Naive B cell (primary cell): ENCODE measurements around the gene DPYD. TPM values are rescaled to one million over a fixed set of nuclear protein-coding genes. Genes with fewer than 3 reads are reported as not detected.

Experiments used
- ATAC-seq, 2 donors: fragments of 150-1000 bp; cut with Tn5 transposase; 2 replicates each; pipeline ENCODE4 v1.10.0; 2021; ENCODE audit warnings: low read depth in 2 of 2, mild to moderate bottlenecking in 2 of 2, moderate library complexity in 2 of 2
- DNase-seq: peaks from one replicate; pipeline ENCODE4 v3.0.0; 2022
- H3K27ac Mint-ChIP-seq, 6 donors: one replicate each; pipeline ENCODE4 v1.8.0; 2020 to 2022; ENCODE audit warnings: mild to moderate bottlenecking in 6 of 6, mixed read lengths in 6 of 6, moderate library complexity in 5 of 6, inconsistent platforms in 2 of 6
- H3K27me3 Mint-ChIP-seq, 3 donors: one replicate each; pipeline ENCODE4 v1.8.0; 2021 to 2022; ENCODE audit warnings: mixed read lengths in 3 of 3, mild to moderate bottlenecking in 1 of 3
- H3K36me3 Mint-ChIP-seq, 2 donors: one replicate each; pipeline ENCODE4 v1.8.0; 2020 to 2022; ENCODE audit warnings: mixed read lengths in 2 of 2, inconsistent platforms in 1 of 2, mild to moderate bottlenecking in 1 of 2
- H3K4me1 Mint-ChIP-seq, 3 donors: one replicate each; pipeline ENCODE4 v1.8.0; 2020 to 2022; ENCODE audit warnings: mixed read lengths in 3 of 3, inconsistent platforms in 1 of 3, mild to moderate bottlenecking in 1 of 3, moderate library complexity in 1 of 3
- H3K4me3 Mint-ChIP-seq, 8 donors: one replicate each; pipeline ENCODE4 v1.8.0; 2020 to 2022; ENCODE audit warnings: mild to moderate bottlenecking in 8 of 8, mixed read lengths in 8 of 8, moderate library complexity in 8 of 8, inconsistent platforms in 2 of 8
- H3K9me3 Mint-ChIP-seq, 7 donors: one replicate each; pipeline ENCODE4 v1.8.0; 2020 to 2022; ENCODE audit warnings: mixed read lengths in 7 of 7, mild to moderate bottlenecking in 5 of 7, inconsistent platforms in 2 of 7, moderate library complexity in 1 of 7
- polyA plus RNA-seq, 6 donors: library from polyadenylated mRNA; unstranded; fragments of 300-500 nt; fragmentation: Illumina TruSeq; gene quantifications; one replicate each; pipeline ENCODE4 v1.2.3, GENCODE V29; 2021; ENCODE audit warnings: low read depth in 6 of 6

DPYD gene
- polyA plus RNA-seq, 6 donors from 2014 or later: 13.9 to 24.6 (median 19.1) TPM

DNA sequence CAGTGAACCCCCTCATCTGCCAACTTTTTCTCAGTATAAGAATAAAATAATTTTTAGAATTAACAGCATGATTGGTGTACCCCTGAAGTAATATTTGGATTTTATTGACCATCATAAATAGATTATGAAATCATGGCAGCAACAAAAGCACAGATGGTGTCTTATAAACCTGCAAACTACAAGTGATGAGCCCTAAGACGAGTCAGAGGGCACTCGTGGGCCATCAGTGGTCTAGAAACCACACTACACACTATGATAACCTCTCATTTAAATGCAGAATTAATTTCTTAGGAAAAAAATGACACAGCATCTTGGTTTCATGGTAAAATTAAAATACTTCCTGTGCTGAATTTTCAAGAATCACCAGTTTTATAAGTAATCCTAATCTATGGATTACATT lies 886.9 kb downstream of the DPYD start:
- Mint-ChIP-seq H3K4me1 (no peaks in the 10 kb centered on the region), H3K9me3 (peaks cover 2 to 29% (median 9%) of the 10 kb centered on the region in 7 donors), H3K27me3 (peaks cover 0 to 8% (median 0%) of the 10 kb centered on the region in 3 donors), H3K4me3 (no peak overlapping the region), H3K36me3 (no peaks in the 10 kb centered on the region), H3K27ac (no peak overlapping the region)
- no peak for ATAC-seq
- no peak for DNase-seq
